Activated CD4-positive, alpha-beta T cell treated with anti-CD3 and anti-CD28 coated beads for 4 hours (primary cell): Measurements from ENCODE around the gene RCE1.

Experiments used
- DNase-seq, 2 donors: peaks; one replicate each; pipeline ENCODE4 v3.0.0-alpha.2; 2020

RCE1 gene

GRCh38 chr11:66857927-66858185 is 14.6 kb downstream of the RCE1 start:
- no peak for DNase-seq

DNA sequence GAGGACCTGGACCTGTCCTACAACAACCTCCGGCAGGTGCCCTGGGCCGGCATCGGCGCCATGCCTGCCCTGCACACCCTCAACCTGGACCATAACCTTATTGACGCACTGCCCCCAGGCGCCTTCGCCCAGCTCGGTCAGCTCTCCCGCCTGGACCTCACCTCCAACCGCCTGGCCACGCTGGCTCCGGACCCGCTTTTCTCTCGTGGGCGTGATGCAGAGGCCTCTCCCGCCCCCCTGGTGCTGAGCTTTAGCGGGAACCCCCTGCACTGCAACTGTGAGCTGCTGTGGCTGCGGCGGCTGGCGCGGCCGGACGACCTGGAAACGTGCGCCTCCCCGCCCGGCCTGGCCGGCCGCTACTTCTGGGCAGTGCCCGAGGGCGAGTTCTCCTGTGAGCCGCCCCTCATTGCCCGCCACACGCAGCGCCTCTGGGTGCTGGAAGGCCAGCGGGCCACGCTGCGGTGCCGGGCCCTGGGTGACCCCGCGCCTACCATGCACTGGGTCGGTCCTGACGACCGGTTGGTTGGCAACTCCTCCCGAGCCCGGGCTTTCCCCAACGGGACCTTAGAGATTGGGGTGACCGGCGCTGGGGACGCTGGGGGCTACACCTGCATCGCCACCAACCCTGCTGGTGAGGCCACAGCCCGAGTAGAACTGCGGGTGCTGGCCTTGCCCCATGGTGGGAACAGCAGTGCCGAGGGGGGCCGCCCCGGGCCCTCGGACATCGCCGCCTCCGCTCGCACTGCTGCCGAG is 15.1 kb downstream of the RCE1 start:
- no peak for DNase-seq

GRCh38 chr11:66858939-66859685 is 15.9 kb downstream of the RCE1 start:
- DNase-seq = no peak

GRCh38 chr11:66859686-66860448 is 16.6 kb downstream of the RCE1 start:
- DNase-seq = no peak

GRCh38 chr11:66860449-66860831 is 17.2 kb downstream of the RCE1 start:
- no peak for DNase-seq

- DNase-seq = no peak
Measured at GRCh38 chr11:66861038-66861773, 18.0 kb downstream of the RCE1 start.

DNA sequence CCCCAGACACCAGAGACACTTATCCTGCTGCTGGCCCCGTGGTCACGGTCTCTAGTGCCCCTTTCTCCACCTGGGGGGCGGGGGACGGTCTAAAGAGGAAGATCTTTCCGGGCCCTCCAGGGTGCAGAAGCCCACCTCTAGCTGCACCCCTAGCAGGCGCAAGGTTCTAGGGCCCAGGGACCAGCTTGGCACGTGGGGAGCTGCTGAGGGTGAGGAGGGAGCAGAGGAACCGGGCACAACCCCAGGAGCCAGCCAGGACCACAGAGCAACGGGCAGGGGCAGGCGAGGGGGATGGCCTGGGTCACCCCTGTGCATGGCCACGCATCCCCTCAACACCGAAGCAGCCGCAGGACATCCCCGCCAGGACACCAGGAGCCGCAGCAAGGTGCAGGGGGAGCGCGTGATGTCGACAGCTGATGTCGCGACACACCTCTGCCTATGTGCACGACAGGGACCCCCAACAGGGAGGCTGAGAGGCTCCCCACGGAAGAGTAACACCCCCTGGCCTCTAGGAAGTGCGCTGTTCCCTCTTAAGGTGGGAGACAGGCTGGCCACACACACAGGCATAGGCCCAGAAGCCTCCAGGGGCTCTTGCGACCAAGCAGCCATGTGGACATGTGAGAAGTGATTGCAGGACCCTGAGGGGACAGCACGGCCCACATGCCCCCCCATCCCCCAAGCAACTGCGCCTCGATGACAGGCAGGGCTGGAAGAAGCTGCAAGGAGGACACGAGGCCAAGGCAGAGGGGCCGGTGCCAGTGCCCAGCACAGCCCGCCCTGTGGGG is 18.7 kb downstream of the RCE1 start:
- DNase-seq = no peak

DNA sequence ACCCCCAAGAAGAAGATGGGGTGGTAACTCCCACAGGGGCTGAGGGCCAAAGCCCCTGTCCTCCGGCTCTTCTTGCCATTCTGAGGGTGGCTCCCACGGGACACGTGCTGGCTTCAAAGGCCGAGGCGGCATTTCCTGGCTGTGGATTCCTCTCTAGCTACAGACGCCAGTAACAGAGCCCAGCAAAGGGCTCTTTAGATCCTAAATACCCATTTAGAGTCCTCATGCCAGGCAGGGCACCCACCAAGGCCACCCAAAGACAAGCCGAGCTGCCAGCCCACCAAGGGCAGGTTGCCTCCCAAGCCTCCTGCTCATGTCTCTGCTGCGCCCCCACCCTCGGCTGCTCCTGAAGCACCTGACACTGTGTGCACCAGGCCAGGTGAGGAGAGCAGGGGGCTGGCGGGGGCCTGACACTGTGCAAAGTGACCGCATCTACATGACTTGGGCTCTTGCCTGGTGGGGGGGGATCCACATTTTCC is 19.4 kb downstream of the RCE1 start:
- no peak for DNase-seq

GRCh38 chr11:66863428-66864125 is 20.3 kb downstream of the RCE1 start:
- no peak for DNase-seq

- no peak for DNase-seq
Measured at GRCh38 chr11:66864172-66864901, 21.1 kb downstream of the RCE1 start.

GRCh38 chr11:66864924-66865697 is 21.9 kb downstream of the RCE1 start:
- DNase-seq = no peak

- no peak for DNase-seq
Measured at GRCh38 chr11:66866007-66866406, 22.8 kb downstream of the RCE1 start.

DNA sequence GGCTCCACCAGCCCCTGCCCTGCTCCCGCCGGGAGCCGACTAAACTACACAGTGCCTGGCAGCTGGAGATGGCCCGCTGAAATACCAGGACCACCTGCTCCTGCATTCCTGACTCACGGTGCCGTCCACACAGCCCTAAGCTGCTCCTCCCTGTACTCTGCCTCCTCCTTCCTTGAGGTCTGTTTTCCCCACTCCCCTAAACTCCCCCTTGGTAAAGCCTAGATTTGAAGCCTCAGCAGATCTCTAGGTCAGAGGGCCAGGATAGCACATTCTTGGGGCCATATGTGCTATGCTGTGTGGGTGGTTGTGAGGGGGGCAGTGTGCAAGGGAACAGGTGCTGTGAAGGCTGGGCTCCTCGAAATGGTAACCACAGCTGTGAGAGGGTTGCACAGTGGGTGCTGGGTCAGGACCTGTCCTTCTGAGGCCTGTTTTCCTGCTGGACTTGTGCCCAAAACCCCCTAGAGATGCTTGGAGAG is 23.3 kb downstream of the RCE1 start:
- DNase-seq = no peak

DNA sequence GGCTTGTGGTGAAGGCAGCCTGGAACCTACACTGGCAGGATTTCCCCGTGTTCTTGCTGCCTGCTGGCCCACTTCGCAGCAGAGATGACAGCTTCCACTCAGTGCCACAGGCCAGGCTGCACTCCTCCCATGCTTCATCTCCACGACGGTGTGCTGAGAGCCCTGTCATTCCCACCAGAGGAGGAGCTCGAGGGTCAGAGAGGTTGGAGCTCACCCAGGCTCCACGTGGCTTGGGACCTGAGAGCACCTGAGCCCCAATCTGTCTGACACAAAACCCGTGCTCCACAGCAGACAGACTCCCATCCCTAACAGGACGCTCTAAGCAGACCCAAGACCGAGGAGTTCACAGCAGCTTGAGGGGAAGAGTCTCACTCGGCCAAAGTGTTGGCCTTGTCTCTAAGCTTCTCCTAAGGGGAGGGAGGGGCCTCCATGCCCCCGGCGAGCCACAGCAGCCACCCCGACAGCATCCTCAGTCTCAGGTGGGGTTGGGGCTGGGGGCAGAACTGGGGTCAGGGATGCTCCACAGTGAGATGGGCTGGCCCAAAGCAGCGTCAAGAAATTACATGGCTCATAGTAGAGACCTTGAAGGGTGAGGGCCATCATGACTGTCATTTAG is 24.3 kb downstream of the RCE1 start:
- DNase-seq = no peak

GRCh38 chr11:66868082-66868725 is 25.0 kb downstream of the RCE1 start:
- no peak for DNase-seq

- DNase-seq = peak; percentile 78 to 82
Measured at GRCh38 chr11:66868726-66869566, 25.7 kb downstream of the RCE1 start.

DNA sequence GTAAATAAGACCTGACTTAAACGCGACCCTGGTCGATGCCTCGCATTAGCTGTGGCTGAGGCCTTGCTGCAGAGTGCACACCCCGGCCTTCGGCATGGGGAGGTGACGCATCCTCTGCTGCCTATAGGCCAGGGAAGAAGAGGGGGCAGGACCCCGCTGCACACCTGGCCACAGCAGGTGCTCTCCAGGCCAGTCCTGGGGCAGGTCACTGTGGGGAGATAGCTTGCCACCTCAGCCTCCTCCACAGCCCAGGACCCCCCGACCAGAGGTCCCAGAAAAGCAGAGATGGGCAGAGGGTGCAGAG is 26.3 kb downstream of the RCE1 start:
- DNase-seq = no peak

GRCh38 chr11:66870131-66870530 is 26.9 kb downstream of the RCE1 start:
- no peak for DNase-seq
